Ramos (cell line): ENCODE data around the gene CA10.

ENCODE experiments used
- in situ Hi-C: fragments of 300-500 bp; cut with MboI; formaldehyde crosslinking; loops from one replicate; pipeline ENCODE4 v1.14.3; 2022; ENCODE audit warnings: low sequenced_read_pairs; ENCODE audit not compliant: unreplicated experiment

Gene CA10

GRCh38 chr17:52147872-52148271 is 10.6 kb downstream of the CA10 start:
- in situ Hi-C loops = no loop called here

DNA sequence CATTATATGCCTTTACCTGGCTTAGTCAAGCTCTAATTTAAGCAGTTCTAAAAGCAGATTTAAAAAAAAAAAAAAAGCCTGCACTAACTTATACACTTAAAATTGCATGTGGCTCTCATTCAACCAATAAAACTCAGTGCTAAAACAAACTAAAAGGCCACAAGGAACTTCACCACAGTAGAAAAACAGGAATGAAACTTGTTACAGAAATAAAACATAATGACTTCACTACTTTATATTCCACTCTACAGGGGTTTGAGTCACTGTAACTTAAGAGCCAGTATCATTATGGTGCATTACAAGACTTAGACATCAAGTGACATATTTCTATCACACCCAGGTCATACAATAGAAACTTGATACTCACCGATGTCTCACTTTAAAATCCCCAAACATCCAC is 11.1 kb downstream of the CA10 start:
- in situ Hi-C loops = no loop called here

DNA sequence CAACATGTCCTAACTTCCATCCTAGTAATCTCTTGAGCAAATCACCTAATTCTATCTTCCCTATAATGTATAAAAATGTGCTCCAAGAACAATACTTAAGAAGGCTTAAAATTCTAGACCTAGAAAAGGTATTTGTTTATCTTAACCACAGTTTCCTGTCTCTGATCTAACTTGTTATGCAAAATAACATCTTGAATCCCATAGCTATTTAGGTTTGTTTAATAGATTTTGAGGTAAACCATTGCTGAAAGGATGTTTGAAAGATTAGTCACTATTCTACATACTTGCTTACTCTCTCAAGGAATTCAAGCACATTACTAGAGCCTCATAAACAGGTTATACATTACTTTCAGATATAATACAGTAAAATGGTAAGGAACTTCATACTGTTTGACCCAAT is 13.0 kb downstream of the CA10 start:
- in situ Hi-C loops = no loop called here

DNA sequence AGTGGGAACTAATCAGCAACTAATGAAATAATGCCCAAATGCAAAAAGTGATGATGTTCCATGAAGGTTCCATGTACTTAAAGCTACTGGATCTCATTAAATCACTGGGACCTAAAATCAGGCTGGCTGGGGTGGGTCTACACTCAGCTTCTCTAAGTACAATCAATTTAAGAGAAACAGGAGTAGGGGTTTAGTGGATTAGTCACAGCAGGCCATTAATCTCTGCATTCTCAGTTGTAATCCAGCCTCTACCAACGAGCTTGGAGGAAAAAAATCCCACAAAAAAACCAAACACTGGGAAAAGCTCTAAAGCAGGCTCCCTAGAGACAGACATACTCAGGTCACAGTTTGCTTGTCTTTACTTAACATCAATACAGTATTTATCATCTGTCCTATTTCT is 15.0 kb downstream of the CA10 start:
- in situ Hi-C loops = no loop called here

DNA sequence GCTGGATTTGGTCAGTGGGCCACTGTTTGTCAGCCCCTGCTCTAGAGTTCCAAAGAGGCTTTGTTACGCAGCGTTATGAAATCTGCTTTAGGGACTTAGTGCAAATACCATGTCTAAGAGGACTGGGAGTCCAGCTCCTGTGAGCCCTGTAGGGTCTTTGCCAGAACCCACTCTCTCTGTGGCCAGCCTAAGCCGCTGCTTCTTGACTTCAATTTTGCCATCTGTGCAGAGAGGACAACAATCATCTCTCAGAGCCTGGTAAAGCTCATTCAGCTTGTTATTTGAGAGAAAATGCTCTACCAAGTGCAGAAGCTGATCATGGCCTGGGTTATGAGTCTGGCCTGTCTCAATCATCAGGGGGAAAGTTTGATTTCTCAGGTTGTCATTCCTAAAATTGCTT is 17.9 kb downstream of the CA10 start:
- in situ Hi-C loops = no loop called here

GRCh38 chr17:52138752-52139151 is 19.8 kb downstream of the CA10 start:
- in situ Hi-C loops = no loop called here

DNA sequence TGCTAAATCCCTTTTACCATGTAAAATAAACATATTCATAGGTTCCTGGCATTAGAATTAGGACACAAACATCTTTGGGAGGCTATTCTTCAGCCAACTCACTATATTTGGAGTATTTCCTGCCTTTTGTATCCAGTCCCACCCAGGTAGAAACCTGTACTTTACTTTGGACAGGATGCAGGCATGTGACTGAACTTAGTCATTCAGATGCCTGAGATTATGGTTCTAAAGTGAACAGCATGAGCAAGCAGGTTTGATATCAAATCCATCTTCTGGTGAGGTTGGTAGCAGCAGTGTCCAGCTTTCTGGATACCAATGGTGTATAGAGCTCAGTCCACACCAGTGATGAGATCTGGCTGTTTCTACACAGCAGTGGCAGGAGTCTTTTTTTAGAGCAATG is 20.2 kb downstream of the CA10 start:
- in situ Hi-C loops = no loop called here

- in situ Hi-C loops = no loop called here
These were observed 22.3 kb downstream of the CA10 start for GRCh38 chr17:52136166-52136565.

DNA sequence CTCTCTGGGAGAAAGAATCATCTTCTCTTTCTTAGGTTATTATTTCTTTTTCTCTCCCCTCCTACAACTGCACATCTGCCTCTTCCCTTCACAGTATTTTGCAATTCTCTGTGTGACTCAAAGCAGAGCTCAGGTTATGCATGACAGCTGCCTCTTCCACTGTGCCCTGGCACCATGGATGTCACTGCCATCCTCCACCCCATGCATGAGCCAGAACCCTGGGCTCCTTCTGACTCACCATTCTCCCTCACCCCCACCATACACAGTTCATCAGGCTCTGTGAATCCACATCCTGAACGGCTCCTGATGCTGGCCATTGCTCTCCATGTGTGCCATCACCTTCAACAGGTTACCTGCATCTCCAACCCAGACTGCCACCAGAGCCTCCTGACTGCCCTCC is 23.9 kb downstream of the CA10 start:
- in situ Hi-C loops = no loop called here

DNA sequence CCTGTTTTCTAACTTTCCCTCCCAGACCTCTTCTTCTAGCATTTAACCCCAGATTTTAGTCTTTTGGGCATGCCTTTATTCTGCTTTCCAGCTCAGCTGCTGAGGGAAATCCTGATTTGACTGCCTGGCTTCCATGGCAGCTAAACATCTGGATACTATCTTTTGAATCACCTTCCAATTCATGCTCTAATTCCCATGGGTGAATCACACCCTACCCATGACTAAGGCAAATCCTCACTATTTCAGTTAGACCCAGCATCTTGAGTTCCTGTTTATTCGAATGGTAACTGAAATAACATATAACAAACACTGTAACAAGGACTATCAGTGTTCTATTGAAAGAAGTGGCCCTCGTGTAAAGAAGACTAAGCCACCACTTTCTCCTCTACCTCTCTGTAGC is 29.8 kb downstream of the CA10 start:
- in situ Hi-C loops = no loop called here

DNA sequence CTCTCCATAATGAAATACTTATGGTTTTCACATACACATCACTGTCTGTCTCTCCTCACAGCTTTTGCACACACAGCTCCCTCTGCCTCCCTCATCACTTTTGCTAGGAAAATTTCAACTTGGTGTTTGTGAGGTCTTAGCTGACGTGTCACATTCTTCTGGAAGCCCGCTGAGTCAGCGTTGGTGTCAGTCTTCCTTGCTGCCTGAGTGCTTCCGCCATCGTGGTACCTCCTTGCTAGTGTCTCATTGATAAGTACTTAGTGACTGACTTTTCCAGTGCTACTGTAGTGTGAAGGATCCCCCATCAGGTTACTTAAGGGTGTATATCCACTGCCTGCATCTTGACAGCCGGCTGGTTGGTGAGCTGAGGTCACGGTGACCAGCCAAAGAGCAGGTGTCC is 33.5 kb downstream of the CA10 start:
- in situ Hi-C loops = no loop called here

GRCh38 chr17:52124561-52124960 is 34.0 kb downstream of the CA10 start:
- in situ Hi-C loops = no loop called here

DNA sequence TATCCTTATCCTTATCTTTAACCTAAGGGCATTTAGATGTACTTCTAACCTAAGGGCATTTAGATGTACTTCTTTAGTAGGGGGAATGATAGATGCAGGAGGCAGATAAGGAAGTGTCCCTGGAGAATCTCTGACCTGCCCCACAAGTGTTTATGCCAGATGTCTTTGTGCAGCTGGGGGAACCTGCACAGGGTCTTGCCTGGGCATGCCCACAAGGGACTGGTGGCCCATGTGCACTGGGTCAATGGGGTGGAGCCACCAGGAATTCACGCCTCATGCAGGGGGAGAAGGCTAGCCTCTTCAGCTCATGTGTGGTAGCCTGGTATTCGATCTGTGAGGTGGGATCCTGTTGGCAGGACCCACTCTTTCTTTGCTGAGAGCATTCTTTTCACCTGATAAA is 38.0 kb downstream of the CA10 start:
- in situ Hi-C loops = no loop called here

DNA sequence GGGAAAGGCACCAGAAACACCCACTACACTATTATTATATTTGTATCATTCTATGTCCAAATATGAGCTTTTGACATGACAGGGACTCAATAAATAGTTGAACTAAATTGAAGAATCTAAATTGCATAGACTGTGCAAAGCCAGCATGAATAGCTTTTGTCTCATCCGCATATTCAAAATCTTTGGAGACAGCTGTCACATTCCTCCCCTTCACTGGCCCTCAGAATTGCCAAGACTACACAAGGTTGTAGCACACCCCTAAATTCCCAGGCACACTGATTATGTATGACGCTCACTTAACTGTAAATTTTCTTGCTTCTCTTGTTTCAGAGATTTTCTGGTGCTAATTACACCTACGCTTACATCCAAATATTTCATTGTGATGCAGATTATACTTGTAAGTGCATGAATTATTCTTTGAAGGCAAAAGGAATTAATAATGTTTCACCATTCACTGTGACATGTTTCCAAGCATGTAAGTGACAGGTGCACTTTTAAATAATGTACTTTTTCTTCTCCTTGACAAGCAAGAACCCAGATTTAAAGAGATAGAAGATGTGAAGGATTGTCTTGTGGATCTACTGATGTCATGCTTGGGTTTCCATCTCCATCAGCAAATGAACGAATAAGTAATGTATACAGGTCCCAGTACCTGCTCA is 47.5 kb downstream of the CA10 start:
- in situ Hi-C loops = no loop called here

DNA sequence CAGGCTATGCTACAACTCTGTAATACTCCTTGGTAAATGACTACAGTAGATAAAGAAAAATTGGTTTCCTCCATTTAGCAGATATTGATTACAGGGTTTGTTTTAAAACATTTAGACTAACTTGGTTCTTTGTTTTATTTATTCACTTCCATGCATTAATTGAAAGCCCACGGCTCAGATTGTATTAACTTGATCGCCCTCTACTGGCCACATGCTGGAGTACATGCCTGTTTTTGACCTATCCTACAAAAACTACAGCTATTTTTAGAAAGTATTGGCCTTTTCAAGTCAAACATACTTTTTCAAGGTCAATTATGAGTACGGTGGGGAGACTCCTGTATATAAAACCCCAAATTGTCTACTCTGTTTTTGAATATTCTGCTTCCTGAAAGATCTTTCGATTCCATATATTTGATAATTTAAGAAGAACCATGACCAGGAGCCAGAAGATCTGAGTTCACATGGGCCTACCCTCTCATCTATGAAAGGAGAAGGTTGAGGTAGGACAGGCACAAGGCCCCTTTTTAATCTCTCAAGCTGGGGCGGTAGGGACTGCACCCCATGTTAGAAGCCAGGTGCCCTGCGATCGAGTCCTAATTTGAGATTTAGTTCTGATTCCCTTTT is 51.8 kb downstream of the CA10 start:
- in situ Hi-C loops = no loop called here

- in situ Hi-C loops = no loop called here
These were observed 52.4 kb downstream of the CA10 start for GRCh38 chr17:52106072-52106471.

DNA sequence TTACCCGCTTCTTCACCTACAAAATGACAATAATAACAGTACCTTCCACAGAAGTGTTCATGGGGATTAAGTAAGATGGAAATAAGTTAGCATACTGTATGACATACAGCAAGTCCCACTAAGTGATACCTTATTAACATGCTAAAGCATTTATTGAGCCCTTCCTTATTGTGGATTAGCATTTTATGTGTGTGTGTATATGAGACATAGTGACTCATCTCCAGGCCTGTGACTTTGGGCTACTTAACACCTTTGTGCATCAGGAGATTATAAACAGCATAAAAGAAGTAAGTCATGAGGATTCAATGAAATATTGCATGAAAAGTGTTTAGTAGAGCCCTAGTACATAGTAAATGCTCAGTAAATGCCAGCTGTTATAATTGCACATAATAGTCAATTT is 52.9 kb downstream of the CA10 start:
- in situ Hi-C loops = no loop called here

GRCh38 chr17:52096056-52096455 is 62.5 kb downstream of the CA10 start:
- in situ Hi-C loops = no loop called here

- in situ Hi-C loops = no loop called here
These were observed 74.3 kb downstream of the CA10 start for GRCh38 chr17:52084176-52084575.

- in situ Hi-C loops = no loop called here
These were observed 79.0 kb downstream of the CA10 start for GRCh38 chr17:52079496-52079895.

DNA sequence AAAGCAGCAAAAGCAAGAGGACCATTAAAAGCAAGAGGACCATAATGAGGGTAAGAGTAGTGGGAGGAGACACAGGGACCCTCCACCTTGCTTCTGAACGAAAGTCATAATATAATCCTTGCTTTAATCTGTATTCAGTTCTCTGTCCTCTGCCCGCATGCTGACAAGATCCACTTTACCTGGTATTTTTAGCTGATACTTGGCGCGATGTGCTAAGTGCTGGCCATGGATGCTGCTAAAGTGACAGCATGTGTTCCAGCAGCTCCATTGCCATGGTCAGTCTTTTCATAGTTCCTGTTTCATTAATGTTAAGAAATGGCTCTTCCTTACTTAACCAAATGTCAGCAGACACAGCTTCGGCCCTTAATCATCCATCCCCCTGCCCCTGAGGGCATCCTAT is 86.8 kb downstream of the CA10 start:
- in situ Hi-C loops = no loop called here

- in situ Hi-C loops = no loop called here
These were observed 93.7 kb downstream of the CA10 start for GRCh38 chr17:52064791-52065211.
